IPS-15b (cell line): ENCODE data around the gene VPS37B.
"Not testable (repeated sequence)": the region's sequence is repeated elsewhere in the genome, so short reads cannot be mapped to it uniquely, and the experiment has no call there.

Source experiments
- H3K27me3 ChIP-seq: one replicate; pipeline ENCODE4 v1.6.1; 2013; ENCODE audit warnings: low read length; ENCODE audit not compliant: control insufficient read depth, insufficient read depth
- H3K36me3 ChIP-seq: one replicate; pipeline ENCODE4 v1.6.1; 2013; ENCODE audit warnings: low read length; ENCODE audit not compliant: control insufficient read depth, insufficient read depth
- H3K4me1 ChIP-seq: one replicate; pipeline ENCODE4 v1.6.1; 2013; ENCODE audit warnings: mild to moderate bottlenecking, low read length; ENCODE audit not compliant: control insufficient read depth, insufficient read depth
- H3K4me3 ChIP-seq: one replicate; pipeline ENCODE4 v1.5.1; 2013; ENCODE audit warnings: low read depth, low read length
- H3K9ac ChIP-seq: one replicate; pipeline ENCODE4 v1.6.1; 2013; ENCODE audit warnings: low read depth, mild to moderate bottlenecking, low read length
- H3K9me3 ChIP-seq: one replicate; pipeline ENCODE4 v1.6.1; 2013; ENCODE audit warnings: mild to moderate bottlenecking, low read length; ENCODE audit not compliant: control insufficient read depth, insufficient read depth

Gene VPS37B

GRCh38 chr12:122929148-122929538, 33.2 kb upstream of the VPS37B start:
- Histone ChIP-seq H3K9me3 (no peaks in the 10 kb centered on the region), H3K27me3 (no peaks in the 10 kb centered on the region), H3K36me3 (peaks cover 2% of the 10 kb centered on the region), H3K4me3 (no peak overlapping the region), H3K4me1 (no peaks in the 10 kb centered on the region), H3K9ac (no peak overlapping the region)

- no peaks in the 10 kb centered on the region for H3K9me3 ChIP-seq
- peaks cover 2% of the 10 kb centered on the region for H3K36me3 ChIP-seq
- H3K4me1 ChIP-seq, result no peaks in the 10 kb centered on the region
- no peaks in the 10 kb centered on the region for H3K27me3 ChIP-seq
- no peak overlapping the region for H3K9ac ChIP-seq
- no peak overlapping the region for H3K4me3 ChIP-seq
Observed at GRCh38 chr12:122928404-122929147, 32.7 kb upstream of the VPS37B start.

DNA sequence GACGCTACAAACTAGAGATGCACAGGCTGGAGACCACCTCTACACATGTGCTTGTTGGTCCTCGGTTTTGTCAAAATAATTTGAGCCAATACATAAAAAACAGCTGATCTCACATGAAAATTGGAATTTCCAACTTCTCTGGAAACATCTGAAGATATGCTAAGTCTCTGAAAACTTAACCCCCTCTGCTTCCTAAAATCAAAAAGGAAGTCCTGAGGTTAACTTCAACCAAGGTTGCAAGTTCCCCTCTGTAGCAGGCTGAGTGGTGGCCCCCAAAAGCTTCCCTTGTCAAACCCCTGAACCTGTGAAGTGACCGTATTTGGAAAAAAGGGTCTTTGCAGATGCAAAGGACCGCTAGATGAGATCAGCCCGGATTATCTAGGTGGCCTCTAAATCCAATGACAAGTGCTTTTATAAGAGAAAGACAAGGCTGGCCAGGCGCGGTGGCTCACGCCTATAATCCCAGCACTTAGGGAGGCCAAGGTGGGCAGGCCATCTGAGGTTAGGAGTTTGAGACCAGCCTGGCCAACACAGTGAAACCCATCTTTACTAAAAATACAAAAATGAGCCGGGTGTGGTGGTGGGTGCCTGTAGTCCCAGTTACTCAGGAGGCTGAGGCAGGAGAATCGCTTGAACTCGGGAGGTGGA, 32.0 kb upstream of the VPS37B start:
- H3K4me3 ChIP-seq, result no peak overlapping the region
- H3K27me3 ChIP-seq, result no peaks in the 10 kb centered on the region
- H3K9me3 ChIP-seq, result no peaks in the 10 kb centered on the region
- H3K9ac ChIP-seq, result no peak overlapping the region
- H3K4me1 ChIP-seq, result no peaks in the 10 kb centered on the region
- H3K36me3 ChIP-seq, result peaks cover 2% of the 10 kb centered on the region

- no peaks in the 10 kb centered on the region for H3K9me3 ChIP-seq
- H3K27me3 ChIP-seq, result no peaks in the 10 kb centered on the region
- no peak overlapping the region for H3K4me3 ChIP-seq
- H3K9ac ChIP-seq, result no peak overlapping the region
- H3K4me1 ChIP-seq, result no peaks in the 10 kb centered on the region
- H3K36me3 ChIP-seq, result no peaks in the 10 kb centered on the region
Observed at GRCh38 chr12:122921917-122922316, 26.0 kb upstream of the VPS37B start.

DNA sequence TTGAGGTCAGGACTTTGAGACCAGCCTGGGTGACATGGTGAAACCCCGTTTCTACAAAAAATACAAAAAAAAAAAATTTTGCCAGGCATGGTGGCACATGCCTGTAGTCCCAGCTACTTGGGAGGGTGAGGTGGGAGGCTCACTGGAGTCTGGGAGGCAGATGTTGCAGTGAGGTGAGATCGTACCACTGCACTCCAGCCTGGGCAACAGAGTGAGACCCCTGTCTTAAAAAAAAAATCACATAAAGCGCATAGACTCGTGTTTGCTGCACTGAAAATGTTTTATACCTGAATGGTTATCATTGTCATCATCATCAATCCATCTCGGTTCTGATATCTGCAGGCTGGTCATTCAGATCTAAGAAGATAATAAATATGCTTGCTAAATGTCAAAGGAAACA, 24.8 kb upstream of the VPS37B start:
- H3K36me3 ChIP-seq, result no peaks in the 10 kb centered on the region
- H3K9me3 ChIP-seq, result no peaks in the 10 kb centered on the region

GRCh38 chr12:122918827-122919226, 22.9 kb upstream of the VPS37B start:
- no peak overlapping the region for H3K9ac ChIP-seq
- no peaks in the 10 kb centered on the region for H3K27me3 ChIP-seq
- H3K36me3 ChIP-seq, result no peaks in the 10 kb centered on the region
- H3K9me3 ChIP-seq, result no peaks in the 10 kb centered on the region
- no peaks in the 10 kb centered on the region for H3K4me1 ChIP-seq
- H3K4me3 ChIP-seq, result no peak overlapping the region

More for the DNA sequence above, 24.8 kb upstream of the VPS37B start:
- H3K9ac ChIP-seq, result no peak overlapping the region
- no peak overlapping the region for H3K4me3 ChIP-seq
- no peaks in the 10 kb centered on the region for H3K27me3 ChIP-seq
- no peaks in the 10 kb centered on the region for H3K4me1 ChIP-seq

- H3K4me1 ChIP-seq, result no peaks in the 10 kb centered on the region
- H3K4me3 ChIP-seq, result no peak overlapping the region
- peak overlapping the region; percentile 37 for H3K9ac ChIP-seq
- H3K9me3 ChIP-seq, result no peaks in the 10 kb centered on the region
- H3K36me3 ChIP-seq, result no peaks in the 10 kb centered on the region
- no peaks in the 10 kb centered on the region for H3K27me3 ChIP-seq
Observed at GRCh38 chr12:122917507-122918121, 21.7 kb upstream of the VPS37B start.

DNA sequence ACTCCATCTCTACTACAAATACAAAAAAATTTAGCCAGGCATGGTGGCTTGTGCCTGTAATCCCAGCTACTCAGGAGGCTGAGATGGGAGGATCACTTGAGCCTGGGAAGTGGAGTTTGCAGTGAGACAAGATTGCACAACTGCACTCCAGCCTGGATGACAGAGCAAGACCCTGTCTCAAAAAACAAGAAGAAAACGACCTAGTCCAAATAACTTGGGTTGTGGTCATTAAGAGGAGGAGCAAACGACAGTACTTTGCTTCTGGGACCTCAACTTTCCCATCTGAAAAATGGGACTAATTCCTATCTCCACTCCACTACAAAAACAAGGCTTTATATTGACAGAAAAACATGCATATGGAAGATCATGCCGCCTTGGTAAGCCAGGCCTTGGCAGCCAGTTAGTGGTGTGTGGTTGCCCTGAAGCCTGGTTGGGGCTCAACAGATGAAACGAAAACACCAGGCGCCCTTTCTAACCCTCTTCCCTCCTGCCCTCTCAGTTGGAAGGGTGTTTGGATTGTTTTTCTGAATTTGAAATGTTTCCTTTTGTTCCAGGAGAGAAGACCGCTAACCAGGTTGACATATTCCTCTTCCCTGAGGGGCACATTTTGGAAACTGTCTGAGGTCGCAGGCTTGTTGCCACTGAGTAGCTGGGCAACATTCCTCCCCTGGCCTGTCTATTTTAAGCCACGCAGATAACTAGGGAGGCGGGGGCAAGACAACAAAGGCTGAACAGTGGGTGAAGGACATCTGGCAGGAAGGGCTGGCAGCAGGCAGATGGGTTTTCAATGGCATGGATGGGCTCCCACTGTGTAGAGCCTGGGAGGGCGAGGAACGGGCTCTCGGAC, 13.7 kb upstream of the VPS37B start:
- Histone ChIP-seq H3K4me1 (peaks cover 3% of the 10 kb centered on the region), H3K9ac (no peak overlapping the region), H3K36me3 (no peaks in the 10 kb centered on the region), H3K9me3 (no peaks in the 10 kb centered on the region), H3K4me3 (no peak overlapping the region), H3K27me3 (no peaks in the 10 kb centered on the region)

DNA sequence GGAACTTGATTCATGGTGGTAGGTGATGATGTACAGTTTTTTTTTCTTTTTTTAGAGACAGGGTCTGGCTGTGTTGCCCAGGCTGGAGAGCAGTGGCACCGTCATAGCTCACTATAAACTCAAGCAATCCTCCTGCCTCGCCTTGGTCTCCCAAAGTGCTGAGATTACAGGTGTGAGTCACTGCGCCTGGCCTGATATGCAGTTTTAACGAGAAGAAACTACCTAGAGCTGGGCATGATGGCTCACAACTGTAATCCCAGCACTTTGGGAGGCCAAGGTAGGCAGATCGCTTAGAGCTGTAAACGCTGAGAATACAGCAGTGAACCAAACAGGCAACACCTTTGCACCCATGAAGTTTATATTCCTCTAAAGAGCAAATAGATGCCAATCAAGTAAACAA, 13.0 kb upstream of the VPS37B start:
- Histone ChIP-seq H3K9ac (no peak overlapping the region), H3K36me3 (no peaks in the 10 kb centered on the region), H3K4me1 (peaks cover 3% of the 10 kb centered on the region), H3K27me3 (no peaks in the 10 kb centered on the region), H3K4me3 (no peak overlapping the region), H3K9me3 (no peaks in the 10 kb centered on the region)

- not testable (repeated sequence) for H3K4me1 ChIP-seq, H3K9me3 ChIP-seq, H3K9ac ChIP-seq, H3K4me3 ChIP-seq, H3K27me3 ChIP-seq, H3K36me3 ChIP-seq
Observed at GRCh38 chr12:122905258-122905657, 9.3 kb upstream of the VPS37B start.

DNA sequence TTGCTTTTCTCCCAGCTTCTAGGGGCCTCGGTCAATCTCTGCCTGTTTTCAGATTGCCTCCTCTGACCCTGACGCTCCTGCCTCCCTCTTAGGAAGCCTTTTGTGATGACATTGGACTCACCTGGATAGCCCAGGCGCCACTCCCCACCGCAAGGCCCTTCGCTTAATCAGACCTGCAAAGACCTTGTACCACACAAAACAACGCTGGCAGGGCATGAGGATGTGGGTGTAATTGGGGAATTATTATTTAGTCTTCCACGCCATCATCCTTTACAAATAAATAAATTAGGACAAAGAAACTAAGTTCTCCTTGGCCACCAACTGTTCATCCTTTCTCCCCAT, 7.7 kb upstream of the VPS37B start:
- Histone ChIP-seq H3K4me3 (no peak overlapping the region), H3K36me3 (no peaks in the 10 kb centered on the region), H3K9me3 (no peaks in the 10 kb centered on the region), H3K27me3 (no peaks in the 10 kb centered on the region), H3K9ac (no peak overlapping the region), H3K4me1 (peaks cover 5% of the 10 kb centered on the region)
